DMS 273 treated with DMSO at 0.1 percent for 48 hours (cell line): Measurements from ENCODE around the gene SS18L1.

Source experiments
- DNase-seq: peaks from one replicate; lab custom pipeline; 2025; lab: John Stamatoyannopoulos, UW

SS18L1 gene

GRCh38 chr20:62195736-62196135, 52.2 kb downstream of the SS18L1 start:
- no peak for DNase-seq

DNA sequence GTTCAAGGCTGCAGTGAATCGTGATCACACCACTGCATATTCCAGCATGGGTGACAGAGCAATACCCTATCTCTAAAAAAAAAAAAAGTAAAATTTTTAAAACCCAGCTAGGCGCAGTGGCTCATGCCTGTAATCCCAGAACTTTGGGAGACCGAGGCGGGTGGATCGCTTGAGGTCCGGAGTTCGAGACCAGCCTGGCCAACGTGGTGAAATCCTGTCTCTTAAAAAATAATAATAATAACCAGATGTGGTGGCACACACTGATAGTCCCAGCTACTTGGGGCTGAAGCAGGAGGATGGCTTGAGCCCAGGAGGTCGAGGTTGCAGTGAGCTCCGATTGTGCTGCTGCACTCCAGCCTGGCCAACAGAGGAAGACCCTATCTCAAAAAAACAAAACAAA, 52.7 kb downstream of the SS18L1 start:
- no peak for DNase-seq

DNA sequence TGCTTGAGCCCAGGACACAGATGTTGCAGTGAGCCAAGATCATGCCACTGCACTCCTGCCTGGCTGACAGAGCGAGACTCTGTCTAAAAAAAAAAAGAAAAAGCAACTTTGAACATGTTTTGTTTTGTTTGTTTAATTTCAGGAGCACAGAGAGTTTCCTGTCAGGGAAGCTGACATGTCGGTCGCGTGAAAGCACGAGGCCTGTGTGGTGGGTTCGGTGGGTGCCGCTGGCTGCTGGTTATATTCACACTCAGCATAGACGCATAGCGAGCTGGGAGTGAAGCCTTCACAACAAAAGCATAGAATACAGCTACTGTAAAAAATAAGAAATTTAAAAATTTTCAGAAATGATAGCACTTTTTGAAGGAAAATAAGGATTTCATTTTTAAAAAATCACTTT, 53.7 kb downstream of the SS18L1 start:
- no peak for DNase-seq

DNA sequence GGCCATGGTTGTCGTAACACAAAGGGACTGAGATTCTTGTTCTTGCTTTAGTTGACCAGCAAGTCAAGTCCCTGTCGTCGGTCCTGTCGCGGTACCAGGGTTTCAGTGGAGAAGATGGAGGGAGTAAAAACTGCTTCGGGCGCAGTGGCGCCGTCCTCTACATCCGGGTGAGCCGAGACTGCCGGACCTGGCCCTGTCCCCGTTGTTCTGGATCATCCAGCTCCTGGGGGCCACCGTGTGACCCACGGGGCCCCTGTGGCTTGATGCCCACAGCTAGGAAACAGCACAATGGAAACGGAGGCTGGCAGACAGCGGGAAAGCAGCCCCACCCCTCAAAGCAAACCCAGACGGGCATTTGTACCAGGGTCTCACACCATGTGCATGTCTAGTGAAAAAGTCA, 54.2 kb downstream of the SS18L1 start:
- no peak for DNase-seq

DNA sequence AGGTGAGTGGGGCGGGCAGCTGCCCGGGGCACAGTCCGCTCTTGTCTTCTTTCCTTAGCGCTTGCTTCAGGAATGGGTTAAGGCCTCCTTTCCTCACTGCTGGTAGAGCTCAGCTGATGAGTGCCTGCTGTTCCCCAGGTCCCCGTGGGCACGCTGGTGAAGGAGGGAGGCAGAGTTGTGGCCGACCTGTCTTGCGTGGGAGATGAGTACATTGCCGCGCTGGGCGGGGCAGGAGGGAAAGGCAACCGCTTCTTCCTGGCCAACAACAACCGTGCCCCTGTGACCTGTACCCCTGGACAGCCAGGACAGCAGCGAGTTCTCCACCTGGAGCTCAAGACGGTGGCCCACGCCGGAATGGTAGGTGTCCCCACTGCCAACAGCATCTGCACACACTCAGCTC, 54.9 kb downstream of the SS18L1 start:
- no peak for DNase-seq

GRCh38 chr20:62198931-62199330, 55.4 kb downstream of the SS18L1 start:
- no peak for DNase-seq

- no peak for DNase-seq
Measured at GRCh38 chr20:62200491-62201172, 57.1 kb downstream of the SS18L1 start.

- DNase-seq, result no peak
Measured at GRCh38 chr20:62201173-62202082, 57.9 kb downstream of the SS18L1 start.

DNA sequence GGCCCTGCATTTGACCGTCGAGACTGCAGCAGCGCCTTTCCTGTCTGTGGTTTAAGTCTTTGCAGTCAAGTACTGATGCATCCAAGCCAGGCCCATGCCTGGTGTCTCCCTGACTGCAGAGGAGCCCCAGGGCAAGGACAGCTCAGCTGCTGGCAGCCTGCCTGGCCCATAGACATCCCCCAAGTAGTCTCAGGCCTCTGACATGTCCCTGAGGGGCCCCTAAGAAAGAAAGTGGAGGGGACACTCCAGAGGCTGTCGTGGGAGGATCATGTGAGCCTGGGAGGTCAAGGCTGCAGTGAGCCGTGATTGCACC, 58.5 kb downstream of the SS18L1 start:
- DNase-seq, result no peak

GRCh38 chr20:62202676-62203377, 59.3 kb downstream of the SS18L1 start:
- DNase-seq, result no peak

DNA sequence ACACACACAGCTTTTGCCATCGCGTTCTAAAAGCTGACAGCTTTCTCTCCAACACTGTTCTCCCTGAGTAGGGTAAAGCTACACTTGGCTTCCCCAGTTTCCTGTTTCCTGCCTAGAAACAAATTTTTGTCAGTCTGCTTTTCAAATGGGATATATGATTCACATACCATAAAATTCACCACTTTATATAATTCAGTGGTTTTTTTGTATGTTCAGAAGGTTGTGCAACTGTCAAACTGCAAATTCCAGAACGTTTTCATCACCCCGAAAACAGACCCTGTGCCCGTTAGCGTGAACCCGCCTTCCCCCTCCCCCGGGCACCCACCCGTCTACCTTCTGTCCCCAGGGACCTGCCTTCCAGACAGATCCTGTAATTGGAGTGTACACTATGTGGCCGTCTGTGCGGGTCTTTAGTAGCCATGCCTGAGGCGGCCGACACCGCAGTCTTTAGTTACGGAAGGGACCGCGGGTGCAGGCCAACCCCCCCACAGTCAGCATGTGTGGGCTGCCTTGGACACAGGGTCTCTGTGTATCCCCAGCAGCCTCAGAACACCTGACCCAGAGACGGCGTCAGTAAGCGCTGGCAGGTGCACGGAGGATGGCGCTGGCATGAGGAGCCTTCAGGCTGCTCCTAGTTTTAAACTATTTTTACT, 59.9 kb downstream of the SS18L1 start:
- no peak for DNase-seq

DNA sequence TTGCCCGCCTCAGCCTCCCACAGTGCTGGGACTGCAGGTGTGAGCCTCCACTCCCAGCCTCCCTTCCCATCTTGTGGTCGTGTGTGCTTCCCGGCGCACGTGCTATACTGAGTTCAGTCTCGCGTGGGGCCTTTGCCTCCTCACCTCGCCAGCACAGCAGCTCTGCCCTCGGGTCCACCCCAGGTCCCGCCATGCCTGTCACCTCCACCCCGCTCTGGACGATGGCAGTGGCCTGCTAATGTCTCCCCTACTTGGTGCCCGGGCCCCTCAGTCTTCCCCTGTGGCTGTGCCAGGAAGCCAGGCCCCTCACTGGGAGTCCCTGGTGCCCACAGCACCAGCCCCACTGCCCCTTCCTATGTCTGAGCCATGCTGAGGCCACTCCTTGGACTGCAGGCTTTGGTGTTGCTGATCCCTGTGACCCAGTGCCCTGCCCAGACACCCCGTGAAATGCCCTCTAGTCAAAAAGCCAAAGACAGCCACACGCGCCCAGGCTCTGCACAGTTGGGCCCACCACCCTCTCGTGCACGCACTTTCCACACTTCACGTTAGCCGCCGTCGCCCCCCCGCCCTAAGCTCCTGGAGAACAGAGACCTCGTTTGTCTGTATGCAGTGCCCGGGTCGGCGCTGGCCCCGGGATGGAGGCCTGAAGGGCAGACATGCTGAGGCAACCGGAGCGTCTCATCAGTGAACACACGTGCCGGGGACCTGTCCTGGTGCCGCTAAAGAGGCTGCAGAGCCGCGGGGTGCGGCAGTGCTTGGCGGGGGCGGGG, 62.2 kb downstream of the SS18L1 start:
- no peak for DNase-seq

DNA sequence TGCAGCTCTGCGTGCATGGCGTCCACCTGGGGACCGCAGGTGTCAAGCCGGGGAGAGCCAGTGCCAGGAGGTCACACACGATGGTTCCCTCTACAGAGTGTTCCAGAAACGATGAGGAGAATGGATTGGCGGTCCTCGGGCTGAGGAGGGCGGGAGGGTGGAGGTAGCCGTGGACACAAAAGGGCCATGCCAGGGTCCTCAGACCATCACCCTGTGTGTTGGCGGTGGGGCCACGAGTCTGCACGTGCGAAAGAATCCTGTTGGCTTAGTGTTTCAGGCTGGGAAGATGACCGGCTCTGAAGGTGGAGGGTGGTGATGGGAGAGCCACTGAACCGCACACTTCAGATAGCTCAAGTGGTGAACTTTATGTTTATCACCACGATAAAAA, 62.8 kb downstream of the SS18L1 start:
- no peak for DNase-seq

DNA sequence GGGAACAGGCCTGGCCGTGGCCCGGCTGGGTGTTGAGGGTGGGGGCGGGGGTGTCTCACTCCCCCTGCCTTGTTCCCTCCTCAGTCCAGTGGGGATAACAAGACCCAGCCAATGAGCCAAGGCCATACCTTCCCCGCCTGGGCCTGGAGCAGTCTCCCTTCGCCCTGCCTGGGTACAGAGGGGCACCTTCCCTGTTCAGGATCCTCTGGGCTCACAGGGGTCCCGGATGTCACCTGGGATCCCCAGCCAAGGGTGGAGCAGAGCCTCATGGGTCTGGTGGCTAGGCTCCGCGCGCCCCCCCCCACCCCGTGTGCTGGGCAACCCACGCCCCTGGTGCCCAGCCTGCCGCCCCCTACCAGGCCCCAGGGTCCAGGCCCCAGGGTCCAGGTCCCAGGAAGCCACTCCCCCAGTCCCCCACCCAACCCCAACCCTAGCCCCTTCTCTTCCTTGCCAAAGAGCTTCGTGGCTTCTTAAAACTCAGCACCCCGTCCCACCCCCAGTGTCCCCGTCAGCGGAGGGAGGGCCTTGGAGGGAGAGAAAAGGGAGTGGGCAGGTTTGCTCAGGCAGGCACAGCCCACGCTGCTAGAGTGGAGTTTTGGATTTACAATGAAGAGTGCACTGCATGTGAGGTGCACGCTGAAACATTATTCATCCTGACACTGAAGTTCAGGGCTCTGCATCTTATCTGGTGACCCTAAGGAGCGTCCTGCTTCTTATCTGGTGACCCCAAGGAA, 64.7 kb downstream of the SS18L1 start:
- no peak for DNase-seq

GRCh38 chr20:62208795-62209755, 65.5 kb downstream of the SS18L1 start:
- DNase-seq, result no peak

GRCh38 chr20:62209850-62210495, 66.4 kb downstream of the SS18L1 start:
- DNase-seq, result no peak

- DNase-seq, result no peak
Measured at GRCh38 chr20:62210496-62210855, 66.9 kb downstream of the SS18L1 start.

GRCh38 chr20:62211216-62211615, 67.6 kb downstream of the SS18L1 start:
- DNase-seq, result no peak

- DNase-seq, result no peak
Measured at GRCh38 chr20:62211769-62212288, 68.3 kb downstream of the SS18L1 start.
